ENCODE results near the gene XPO6.

XPO6 gene

GRCh38 chr16:28058839-28059589 lies 152.8 kb downstream of the XPO6 start:
- DNase-seq, result no peak

GRCh38 chr16:28057949-28058348 lies 153.8 kb downstream of the XPO6 start:
- DNase-seq, result no peak

GRCh38 chr16:28053461-28053860 lies 158.3 kb downstream of the XPO6 start:
- no peak for DNase-seq

GRCh38 chr16:28052274-28053128 lies 159.3 kb downstream of the XPO6 start:
- no peak for DNase-seq

- no peak for DNase-seq
Measured at GRCh38 chr16:28051486-28051885, 160.3 kb downstream of the XPO6 start.

Data from DMS79 treated with DMSO at 0.1 percent for 48 hours (cell line).